Measurements from ENCODE around the gene TCF20.

TCF20 gene

DNA sequence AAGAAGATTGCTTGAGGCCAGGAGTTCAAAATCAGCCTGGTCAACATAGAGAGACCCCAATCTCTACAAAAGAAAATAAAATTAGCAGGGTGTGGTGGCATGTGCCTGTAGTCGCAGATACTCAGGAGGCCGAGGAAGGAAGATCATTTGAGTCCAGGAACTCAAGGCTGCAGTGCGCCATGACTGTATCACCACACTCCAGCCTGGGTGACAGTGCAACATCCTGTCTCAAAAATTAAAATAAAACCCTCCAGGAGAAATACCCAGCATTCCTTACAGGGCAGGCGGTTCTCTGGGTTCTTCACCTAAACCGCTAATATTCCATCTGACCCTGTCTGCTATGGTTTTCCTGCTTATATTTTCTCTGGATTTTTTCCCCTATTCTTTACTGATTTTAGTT, 13.5 kb downstream of the TCF20 start:
- DNase-seq: no peak

DNA sequence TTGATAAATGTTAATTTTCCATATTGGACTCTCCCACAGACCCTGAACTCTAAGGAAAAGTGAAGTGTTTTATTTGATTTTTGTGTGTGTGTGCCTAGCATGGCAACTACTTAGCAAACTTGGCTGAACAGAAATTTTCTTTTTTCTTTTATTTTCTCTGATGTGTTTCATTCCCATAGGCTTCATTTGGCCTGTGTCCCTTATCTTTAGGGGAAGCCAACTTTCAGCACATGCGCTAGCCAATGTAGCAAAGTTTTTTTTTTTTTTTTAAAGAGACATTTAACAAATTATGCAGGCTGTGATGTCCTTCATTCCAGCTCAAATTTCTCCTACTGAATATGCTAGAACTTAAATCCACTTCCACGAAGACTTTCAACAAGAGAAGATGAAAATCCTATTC, 14.2 kb downstream of the TCF20 start:
- no peak for DNase-seq

DNA sequence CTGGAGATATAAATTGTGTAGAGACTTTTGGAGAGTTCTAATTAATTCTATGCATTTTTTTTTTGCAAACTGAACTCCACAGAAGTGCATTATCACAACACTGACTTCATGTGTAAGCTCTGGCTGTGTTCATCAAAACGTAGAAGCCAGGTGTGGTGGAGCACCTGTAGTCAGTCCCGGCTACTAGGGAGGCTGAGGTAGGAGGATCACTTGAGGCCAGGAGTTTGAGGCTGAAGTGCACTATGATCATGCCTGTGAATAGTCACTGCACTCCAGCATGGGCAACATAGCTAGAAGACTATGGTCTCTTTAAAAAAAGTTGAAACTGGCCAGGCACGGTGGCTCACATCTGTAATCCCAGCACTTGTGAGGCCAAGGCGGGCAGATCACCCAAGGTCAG, 20.6 kb downstream of the TCF20 start:
- no peak for DNase-seq

GRCh38 chr22:42248995-42249394, 21.5 kb downstream of the TCF20 start:
- no peak for DNase-seq

DNA sequence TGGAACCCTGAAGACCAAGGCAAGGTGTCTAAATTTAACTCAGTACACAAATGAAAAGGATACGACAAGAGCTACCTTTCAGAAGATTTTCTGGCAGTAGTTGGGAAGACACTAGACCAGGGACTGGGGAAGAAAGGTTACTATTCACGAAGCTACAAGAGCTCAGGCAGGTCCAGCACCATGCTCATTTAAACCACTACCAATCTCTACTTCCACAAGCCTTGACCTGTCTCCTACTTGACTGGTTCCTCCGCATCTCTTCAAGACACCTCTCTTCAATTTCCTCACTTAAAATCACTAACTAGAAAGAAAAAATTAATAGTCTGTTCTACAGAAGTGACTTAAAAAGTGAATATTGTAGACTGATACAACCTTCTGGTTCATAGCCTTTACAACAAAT, 22.9 kb downstream of the TCF20 start:
- no peak for DNase-seq

DNA sequence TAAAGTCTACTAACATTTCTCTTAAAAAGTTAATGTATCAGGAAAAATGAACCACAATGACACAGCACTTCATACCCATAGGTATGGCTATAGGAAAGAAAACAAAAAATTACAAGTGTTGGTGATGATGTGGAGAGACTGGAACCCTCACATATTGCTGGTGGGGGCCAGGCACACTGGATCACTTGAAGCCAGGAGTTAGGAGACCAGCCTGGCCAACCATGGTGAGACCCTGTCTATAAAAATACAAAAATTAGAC, 26.7 kb downstream of the TCF20 start:
- DNase-seq: no peak

GRCh38 chr22:42236848-42237247, 33.6 kb downstream of the TCF20 start:
- no peak for DNase-seq

DNA sequence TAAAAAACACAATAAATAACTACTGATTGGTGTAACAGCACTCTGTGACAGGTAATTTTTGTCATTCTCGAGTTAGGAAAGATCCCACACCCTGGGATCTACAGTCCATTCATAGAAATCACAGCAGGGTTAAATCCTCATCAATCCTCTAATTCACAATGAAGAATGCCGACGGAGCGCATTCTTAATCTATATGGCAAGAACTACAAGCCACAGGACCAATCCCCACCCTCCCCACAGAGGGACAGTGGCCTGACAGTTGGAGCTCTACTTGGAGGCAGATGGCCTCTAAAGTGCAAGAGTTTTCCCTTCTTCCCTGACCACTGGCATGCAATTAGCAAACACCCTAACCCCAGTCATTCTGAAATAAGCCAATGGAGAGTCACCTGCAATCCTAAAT, 34.2 kb downstream of the TCF20 start:
- DNase-seq: no peak

DNA sequence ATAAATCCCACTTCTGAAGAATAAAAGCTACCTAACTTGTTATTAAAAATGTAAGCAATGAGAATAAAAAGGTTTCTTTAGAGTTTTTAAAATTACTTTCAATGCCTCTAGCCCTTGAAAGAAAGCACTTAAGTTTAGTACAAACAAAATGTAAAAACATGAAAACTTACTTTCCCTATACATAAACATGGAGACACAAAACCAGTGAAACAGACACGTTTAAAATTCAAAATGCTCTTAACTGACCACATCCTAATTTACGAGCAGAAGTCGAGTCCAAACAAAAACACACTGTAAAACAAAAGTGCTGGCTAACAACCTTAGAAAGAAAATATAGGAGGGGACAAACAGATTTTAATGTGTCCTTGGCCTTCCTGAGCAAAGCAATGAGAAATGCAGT, 36.6 kb downstream of the TCF20 start:
- no peak for DNase-seq

GRCh38 chr22:42231929-42232328, 38.5 kb downstream of the TCF20 start:
- no peak for DNase-seq

DNA sequence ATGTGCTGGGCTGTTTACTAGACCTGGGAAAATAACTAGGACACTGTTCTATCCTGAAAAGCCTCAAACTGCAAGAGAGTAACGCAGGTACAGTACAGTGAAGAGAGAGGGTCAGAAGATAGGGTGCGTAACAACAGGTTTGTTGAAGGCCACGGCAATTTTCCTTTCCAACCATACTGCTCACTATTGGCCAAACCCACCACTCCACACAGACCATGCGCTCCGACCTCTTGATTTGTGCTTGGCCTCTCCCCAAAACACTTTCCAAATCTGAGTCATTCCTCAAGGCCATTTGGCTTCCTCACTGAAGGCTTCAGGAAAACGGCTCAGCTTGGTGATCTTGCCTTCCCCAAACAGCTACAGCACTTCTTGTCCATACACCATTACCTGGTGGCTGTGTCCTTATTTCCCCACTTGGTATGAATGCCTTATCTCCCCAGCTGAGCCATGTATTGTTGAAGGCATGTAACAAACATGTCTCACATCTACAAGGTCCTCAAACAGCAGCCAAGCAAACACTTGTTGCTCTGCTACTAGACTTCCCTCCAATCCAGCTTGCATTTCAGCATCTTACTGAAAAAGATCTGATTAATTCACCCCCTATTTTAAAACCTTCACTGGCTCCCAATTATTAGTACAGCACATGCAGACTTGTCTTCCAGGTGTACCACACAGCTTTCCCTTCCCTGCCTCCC, 40.9 kb downstream of the TCF20 start:
- DNase-seq: peak; percentile 4

GRCh38 chr22:42228483-42228882, 42.0 kb downstream of the TCF20 start:
- no peak for DNase-seq

- DNase-seq: no peak
Measured at GRCh38 chr22:42227435-42227834, 43.0 kb downstream of the TCF20 start.

GRCh38 chr22:42225841-42226240, 44.6 kb downstream of the TCF20 start:
- no peak for DNase-seq

DNA sequence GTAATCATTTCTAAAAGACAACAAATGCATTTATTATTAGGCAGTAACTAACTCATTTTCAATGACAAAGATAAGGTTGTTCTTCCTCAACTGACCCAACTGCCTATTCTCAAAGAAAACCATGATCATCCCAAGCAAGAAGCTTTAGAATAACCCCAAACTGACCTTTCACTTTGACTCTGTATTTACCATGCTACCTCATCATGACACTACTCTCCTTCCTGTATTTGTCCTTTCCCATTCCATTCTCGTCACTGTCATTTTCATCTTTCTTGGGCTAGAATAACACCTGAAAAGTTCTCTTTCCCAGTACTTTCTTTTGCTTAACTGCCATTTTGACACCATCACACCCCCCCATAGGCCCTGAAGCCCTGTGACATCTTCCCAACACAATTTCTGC, 48.3 kb downstream of the TCF20 start:
- DNase-seq: no peak

Measured in fibroblast of skin of right quadriceps (primary cell).